HEK293 (cell line): ENCODE measurements around the gene CIB4.

Experiments
- CTCF ChIA-PET: fragments of 350-600 bp; formaldehyde crosslinking; extraction: SDS; loops from one replicate; lab custom pipeline; 2021; ENCODE audit warnings: antibody characterized with exemption; lab: Yijun Ruan, JAX
- POLR2A ChIA-PET: fragments of 300-600 bp; formaldehyde crosslinking; extraction: SDS; loops from one replicate; lab custom pipeline; 2020; ENCODE audit warnings: antibody characterized with exemption, inconsistent platforms; lab: Yijun Ruan, JAX
- H3K27ac ChIP-seq: fragments of 200-500 bp; sonication (Bioruptor generic); 2 replicates; pipeline ENCODE4 v1.5.1; 2014; ENCODE audit warnings: low read depth, low read length, control low read depth, inconsistent platforms; ENCODE audit errors: extremely low read depth
- H3K36me3 ChIP-seq, 2 experiments: fragments of 200-500 bp in 1 of 2; sonication (Bioruptor generic) in 1 of 2; 1 replicate in 1 of 2; 2 replicates in 1 of 2; pipeline ENCODE4 v1.5.1; 2014 to 2017; ENCODE audit warnings: inconsistent platforms in 2 of 2, low read length in 2 of 2; ENCODE audit not compliant: control insufficient read depth in 2 of 2, insufficient read depth in 1 of 2
- H3K4me1 ChIP-seq: fragments of 200-500 bp; sonication (Bioruptor generic); 2 replicates; pipeline ENCODE4 v1.5.1; 2014; ENCODE audit warnings: mild to moderate bottlenecking, low read length, inconsistent platforms; ENCODE audit not compliant: control insufficient read depth, insufficient read depth
- H3K4me3 ChIP-seq: 2 replicates; pipeline ENCODE4 v1.5.1; 2011; ENCODE audit warnings: low read depth, mild to moderate bottlenecking, control low read depth, low read length, moderate library complexity
- H3K9me3 ChIP-seq: fragments of 200-500 bp; sonication (Bioruptor generic); 2 replicates; pipeline ENCODE4 v1.5.1; 2014; ENCODE audit warnings: low read depth, low read length, inconsistent platforms; ENCODE audit not compliant: control insufficient read depth, insufficient read depth
- EGR2 ChIP-seq: fragments of 450-650 bp; formaldehyde crosslinking; IDR thresholded peaks from 2 replicates; pipeline ENCODE4 v1.5.1; 2016; ENCODE audit warnings: low read depth, missing biosample characterization, missing genetic modification characterization
- GLI4 ChIP-seq: fragments of 450-650 bp; formaldehyde crosslinking; IDR thresholded peaks from 2 replicates; pipeline ENCODE4 v1.5.1; 2016; ENCODE audit warnings: missing biosample characterization, missing genetic modification characterization
- GLIS1 ChIP-seq: fragments of 450-650 bp; formaldehyde crosslinking; IDR thresholded peaks from 2 replicates; pipeline ENCODE4 v1.5.1; 2016; ENCODE audit warnings: missing biosample characterization, missing genetic modification characterization
- KLF1 ChIP-seq: fragments of 450-650 bp; formaldehyde crosslinking; IDR thresholded peaks from 2 replicates; pipeline ENCODE4 v1.5.1; 2016; ENCODE audit warnings: missing biosample characterization, missing genetic modification characterization
- KLF17 ChIP-seq: fragments of 450-650 bp; formaldehyde crosslinking; IDR thresholded peaks from 2 replicates; pipeline ENCODE4 v1.5.1; 2016; ENCODE audit warnings: missing biosample characterization, missing genetic modification characterization
- MEIS1 ChIP-seq: sonication (generic); formaldehyde crosslinking; IDR thresholded peaks from 2 replicates; pipeline ENCODE4 v1.8.1; 2022; ENCODE audit warnings: missing genetic modification reagents, mild to moderate bottlenecking, borderline replicate concordance
- PRDM1 ChIP-seq: fragments of 450-650 bp; formaldehyde crosslinking; IDR thresholded peaks from 2 replicates; pipeline ENCODE4; 2016; ENCODE audit warnings: missing biosample characterization, missing genetic modification characterization
- PRDM4 ChIP-seq: fragments of 450-650 bp; formaldehyde crosslinking; IDR thresholded peaks from 2 replicates; pipeline ENCODE4 v1.5.1; 2017; ENCODE audit warnings: missing biosample characterization, missing genetic modification characterization
- SCRT1 ChIP-seq: fragments of 450-650 bp; formaldehyde crosslinking; IDR thresholded peaks from 2 replicates; pipeline ENCODE4 v1.5.1; 2016; ENCODE audit warnings: missing biosample characterization, missing genetic modification characterization, borderline replicate concordance
- SP2 ChIP-seq: fragments of 450-650 bp; formaldehyde crosslinking; IDR thresholded peaks from 2 replicates; pipeline ENCODE4 v1.5.1; 2016; ENCODE audit warnings: missing biosample characterization, missing genetic modification characterization
- SP3 ChIP-seq: fragments of 450-650 bp; formaldehyde crosslinking; IDR thresholded peaks from 2 replicates; pipeline ENCODE4 v1.5.1; 2016; ENCODE audit warnings: missing biosample characterization, missing genetic modification characterization
- TCF7L2 ChIP-seq: IDR thresholded peaks from 2 replicates; pipeline ENCODE4 v1.6.1; 2011; ENCODE audit warnings: low read depth, mild to moderate bottlenecking, inconsistent platforms, low read length, moderate library complexity, borderline replicate concordance
- ZFP69B ChIP-seq: fragments of 450-650 bp; formaldehyde crosslinking; IDR thresholded peaks from 2 replicates; pipeline ENCODE4 v1.5.1; 2016; ENCODE audit warnings: missing biosample characterization, missing genetic modification characterization
- ZNF155 ChIP-seq: fragments of 450-650 bp; formaldehyde crosslinking; IDR thresholded peaks from 2 replicates; pipeline ENCODE4 v1.5.1; 2016; ENCODE audit warnings: missing biosample characterization, missing genetic modification characterization
- ZNF23 ChIP-seq: fragments of 450-650 bp; formaldehyde crosslinking; IDR thresholded peaks from 2 replicates; pipeline ENCODE4 v1.5.1; 2016; ENCODE audit warnings: missing biosample characterization, missing genetic modification characterization, borderline replicate concordance
- ZNF248 ChIP-seq: fragments of 450-650 bp; formaldehyde crosslinking; IDR thresholded peaks from 2 replicates; pipeline ENCODE4 v1.5.1; 2017; ENCODE audit warnings: missing biosample characterization, missing genetic modification characterization
- ZNF266 ChIP-seq: fragments of 450-650 bp; formaldehyde crosslinking; IDR thresholded peaks from 2 replicates; pipeline ENCODE4 v1.5.1; 2016; ENCODE audit warnings: missing biosample characterization, missing genetic modification characterization, low read depth
- ZNF274 ChIP-seq, 2 experiments: fragments of 200-500 bp in 1 of 2; fragments of 450-650 bp in 1 of 2; sonication (Bioruptor generic) in 1 of 2; formaldehyde crosslinking in 1 of 2; IDR thresholded peaks; 2 replicates each; pipeline versions ENCODE4 v1.5.1 to v1.6.1; 2014 to 2016; ENCODE audit warnings: borderline replicate concordance in 1 of 2, inconsistent platforms in 1 of 2, low read length in 1 of 2, missing biosample characterization in 1 of 2, missing genetic modification characterization in 1 of 2
- ZNF280D ChIP-seq: fragments of 450-650 bp; formaldehyde crosslinking; IDR thresholded peaks from 2 replicates; pipeline ENCODE4 v1.5.1; 2016; ENCODE audit warnings: missing biosample characterization, missing genetic modification characterization
- ZNF350 ChIP-seq: fragments of 450-650 bp; formaldehyde crosslinking; IDR thresholded peaks from 2 replicates; pipeline ENCODE4 v1.5.0; 2017; ENCODE audit warnings: missing biosample characterization, mild to moderate bottlenecking, missing genetic modification characterization
- ZNF571 ChIP-seq: fragments of 450-650 bp; formaldehyde crosslinking; IDR thresholded peaks from 2 replicates; pipeline ENCODE4 v1.5.0; 2017; ENCODE audit warnings: missing biosample characterization, missing genetic modification characterization
- ZNF600 ChIP-seq: fragments of 450-650 bp; formaldehyde crosslinking; IDR thresholded peaks from 2 replicates; pipeline ENCODE4 v1.5.1; 2016; ENCODE audit warnings: missing biosample characterization, missing genetic modification characterization
- ZNF660 ChIP-seq: fragments of 450-650 bp; IDR thresholded peaks from 2 replicates; pipeline ENCODE4 v1.5.1; 2018; ENCODE audit warnings: missing biosample characterization, mild to moderate bottlenecking, missing genetic modification characterization
- ZNF76 ChIP-seq: fragments of 450-650 bp; formaldehyde crosslinking; IDR thresholded peaks from 2 replicates; pipeline ENCODE4; 2016; ENCODE audit warnings: low read depth, missing biosample characterization, missing genetic modification characterization, borderline replicate concordance
- ZNF830 ChIP-seq: fragments of 450-650 bp; IDR thresholded peaks from 2 replicates; pipeline ENCODE4 v1.5.0; 2018; ENCODE audit warnings: missing biosample characterization, missing genetic modification characterization, low read depth, mild to moderate bottlenecking, moderate library complexity
- ZNF843 ChIP-seq: fragments of 450-650 bp; formaldehyde crosslinking; IDR thresholded peaks from 2 replicates; pipeline ENCODE4 v1.5.1; 2016; ENCODE audit warnings: missing biosample characterization, missing genetic modification characterization
- ZSCAN30 ChIP-seq: fragments of 450-650 bp; IDR thresholded peaks from 2 replicates; pipeline ENCODE4 v1.5.1; 2018; ENCODE audit warnings: missing biosample characterization, mild to moderate bottlenecking, missing genetic modification characterization, moderate library complexity
- TF ChIP-seq, protein P1 (sequence below): fragments of 450-650 bp; formaldehyde crosslinking; IDR thresholded peaks from 2 replicates; pipeline ENCODE4 v1.5.1; 2016; ENCODE audit warnings: missing biosample characterization, missing genetic modification characterization
- TF ChIP-seq, protein P2 (sequence below): IDR thresholded peaks from 2 replicates; pipeline ENCODE4 v1.6.1; 2011; ENCODE audit warnings: mild to moderate bottlenecking, low read depth, low read length, borderline replicate concordance

CIB4 gene

GRCh38 chr2:26630669-26631360 lies 10.4 kb downstream of the CIB4 start:
- ChIA-PET CTCF (no interaction called here), POLR2A (interaction anchor here (0.6 kb wide), 1 partner anchor 8 kb away, joined by 3 read pairs; no protein-coding TSS in a partner anchor)

GRCh38 chr2:26630235-26630634 lies 10.9 kb downstream of the CIB4 start:
- Histone ChIP-seq H3K4me1 (no peaks in the 10 kb centered on the region), H3K27ac (no peak overlapping the region), H3K36me3 (no peaks in the 10 kb centered on the region), H3K9me3 (no peaks in the 10 kb centered on the region), H3K4me3 (no peak overlapping the region)
- POLR2A ChIA-PET = no interaction called here
- CTCF ChIA-PET = no interaction called here
- TF ChIP-seq ZNF248 (tag by site-specific recombination) = no peak
- TF ChIP-seq GLI4 = no peak
- no peak for TF ChIP-seq EGR2 (tag by site-specific recombination)
- TF ChIP-seq ZFP69B = no peak
- no peak for TF ChIP-seq ZNF600 (tag by site-specific recombination)
- TF ChIP-seq ZNF830 (tag by site-specific recombination) = no peak
- TF ChIP-seq GLIS1 (tag by site-specific recombination) = no peak
- no peak for TF ChIP-seq PRDM1 (tag by site-specific recombination)
- no peak for TF ChIP-seq ZNF660 (tag by site-specific recombination)
- no peak for TF ChIP-seq PRDM4 (tag by site-specific recombination)
- no peak for TF ChIP-seq ZNF155 (tag by site-specific recombination)

More at GRCh38 chr2:26630669-26631360, 10.4 kb downstream of the CIB4 start:
- H3K36me3 ChIP-seq = no peaks in the 10 kb centered on the region
- no peak for TF ChIP-seq ZNF843 (tag by site-specific recombination)
- TF ChIP-seq, protein P1, sequence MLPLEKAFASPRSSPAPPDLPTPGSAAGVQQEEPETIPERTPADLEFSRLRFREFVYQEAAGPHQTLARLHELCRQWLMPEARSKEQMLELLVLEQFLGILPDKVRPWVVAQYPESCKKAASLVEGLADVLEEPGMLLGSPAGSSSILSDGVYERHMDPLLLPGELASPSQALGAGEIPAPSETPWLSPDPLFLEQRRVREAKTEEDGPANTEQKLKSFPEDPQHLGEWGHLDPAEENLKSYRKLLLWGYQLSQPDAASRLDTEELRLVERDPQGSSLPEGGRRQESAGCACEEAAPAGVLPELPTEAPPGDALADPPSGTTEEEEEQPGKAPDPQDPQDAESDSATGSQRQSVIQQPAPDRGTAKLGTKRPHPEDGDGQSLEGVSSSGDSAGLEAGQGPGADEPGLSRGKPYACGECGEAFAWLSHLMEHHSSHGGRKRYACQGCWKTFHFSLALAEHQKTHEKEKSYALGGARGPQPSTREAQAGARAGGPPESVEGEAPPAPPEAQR = no peak
- TF ChIP-seq SP3 = no peak
- TF ChIP-seq ZNF76 = no peak
- TF ChIP-seq ZNF350 (tag by site-specific recombination) = no peak
- TF ChIP-seq SCRT1 = no peak
- TF ChIP-seq GLI4 = no peak
- TF ChIP-seq ZNF280D (tag by site-specific recombination) = no peak
- TF ChIP-seq TCF7L2 = no peak
- no peak for TF ChIP-seq SP2 (tag by site-specific recombination)
- no peak for TF ChIP-seq ZSCAN30 (tag by site-specific recombination)
- TF ChIP-seq ZNF23 = no peak
- no peak for TF ChIP-seq KLF1 (tag by site-specific recombination)
- no peak for TF ChIP-seq PRDM1 (tag by site-specific recombination)
- TF ChIP-seq ZNF266 = no peak
- TF ChIP-seq ZNF571 (tag by site-specific recombination) = no peak
- TF ChIP-seq, protein P2, sequence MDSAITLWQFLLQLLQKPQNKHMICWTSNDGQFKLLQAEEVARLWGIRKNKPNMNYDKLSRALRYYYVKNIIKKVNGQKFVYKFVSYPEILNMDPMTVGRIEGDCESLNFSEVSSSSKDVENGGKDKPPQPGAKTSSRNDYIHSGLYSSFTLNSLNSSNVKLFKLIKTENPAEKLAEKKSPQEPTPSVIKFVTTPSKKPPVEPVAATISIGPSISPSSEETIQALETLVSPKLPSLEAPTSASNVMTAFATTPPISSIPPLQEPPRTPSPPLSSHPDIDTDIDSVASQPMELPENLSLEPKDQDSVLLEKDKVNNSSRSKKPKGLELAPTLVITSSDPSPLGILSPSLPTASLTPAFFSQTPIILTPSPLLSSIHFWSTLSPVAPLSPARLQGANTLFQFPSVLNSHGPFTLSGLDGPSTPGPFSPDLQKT = no peak
- TF ChIP-seq MEIS1 (CRISPR knock-in tag) = no peak
- no peak for TF ChIP-seq KLF17
- TF ChIP-seq ZNF274 (IDR thresholded peaks at IDR 0.05; ENCODE audit: low read length) = no peak
- no peak for TF ChIP-seq ZNF274 (tag by site-specific recombination; IDR thresholded peaks at IDR 0.05; ENCODE audit: borderline replicate concordance)
- TF ChIP-seq, all 188 proteins: peak for 0
- no peaks in the 10 kb centered on the region for H3K9me3 ChIP-seq
- H3K4me1 ChIP-seq = no peaks in the 10 kb centered on the region
- H3K4me3 ChIP-seq = no peak overlapping the region
- H3K27ac ChIP-seq = no peak overlapping the region
